ENCODE data around the gene DENND1A. TPM values are rescaled to one million over a fixed set of nuclear protein-coding genes. Genes with fewer than 3 reads are reported as not detected.

Gene DENND1A
- total RNA-seq, 1 donor from 2014 or later = 11.3 TPM

DNA sequence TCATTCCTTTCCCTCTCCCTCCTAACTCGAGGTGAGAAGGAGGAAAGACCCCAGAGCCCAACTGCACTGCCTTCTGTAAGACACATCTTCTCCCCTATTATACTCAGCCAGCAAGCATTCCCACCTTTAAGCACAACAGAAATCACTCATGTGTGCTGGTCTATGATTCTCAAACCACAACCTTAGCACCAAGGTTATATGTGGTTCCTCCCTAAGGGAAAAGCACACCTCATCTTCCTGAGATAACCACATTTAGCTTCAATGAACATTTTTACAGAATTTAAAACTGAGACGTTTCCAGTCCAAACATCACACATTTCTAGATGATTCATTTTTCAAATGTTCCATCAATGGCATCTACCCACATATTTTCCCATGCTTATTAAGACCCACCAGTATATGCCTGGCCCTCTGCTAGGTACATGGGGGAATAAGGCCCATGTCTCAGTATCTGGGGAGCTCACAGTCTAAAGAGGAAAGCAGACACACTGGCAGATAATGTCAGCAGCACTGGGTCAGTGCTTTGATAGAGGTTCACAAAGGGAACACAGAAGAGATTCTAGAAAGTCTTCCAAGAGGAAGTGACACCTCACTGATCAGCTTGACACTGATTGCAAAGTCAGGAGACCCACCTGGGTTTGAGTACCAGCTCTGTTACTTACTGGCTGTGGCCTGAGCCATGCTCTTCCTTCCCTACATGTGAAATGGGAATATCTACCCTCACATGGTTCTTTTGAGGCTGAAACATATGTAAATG lies 245.4 kb downstream of the DENND1A start:
- DNase-seq = no peak

DNA sequence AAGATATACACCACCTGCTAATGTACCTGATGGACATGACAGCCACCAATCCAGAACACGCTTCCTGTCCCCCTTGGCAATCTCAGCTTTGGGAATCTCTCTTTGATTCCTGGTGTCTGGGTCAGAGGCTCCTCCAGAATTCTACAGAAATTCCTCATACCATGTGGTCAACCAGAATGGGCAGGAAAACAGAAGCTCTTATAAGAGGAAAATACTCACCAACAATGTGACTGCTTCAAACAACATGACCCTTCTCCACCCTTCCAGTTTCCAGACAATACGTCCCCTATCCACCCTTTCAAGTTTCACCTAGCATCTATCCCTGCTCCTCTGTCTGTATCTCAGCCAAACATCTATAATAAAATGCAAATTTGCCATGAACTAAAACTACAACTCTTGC lies 247.2 kb downstream of the DENND1A start:
- DNase-seq = no peak

DNA sequence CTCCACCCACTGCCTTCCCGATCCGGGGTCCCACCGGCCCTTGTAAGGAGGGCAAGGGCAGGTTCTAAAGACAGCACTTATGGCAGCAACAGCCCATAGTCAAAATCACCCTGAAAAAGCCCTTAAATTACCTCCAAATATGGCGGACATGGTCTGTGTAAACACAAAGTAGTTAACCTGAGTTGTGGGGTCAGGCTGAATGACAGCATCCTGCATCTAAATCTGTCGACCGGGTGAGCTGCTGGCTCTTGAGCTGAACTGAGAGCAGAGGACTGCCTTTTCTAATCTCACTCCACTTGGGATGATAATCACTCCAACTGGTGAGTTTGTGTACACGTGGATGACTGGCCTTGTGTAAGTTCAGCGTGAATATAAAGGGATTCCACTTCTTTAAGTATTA lies 249.6 kb downstream of the DENND1A start:
- DNase-seq = no peak

DNA sequence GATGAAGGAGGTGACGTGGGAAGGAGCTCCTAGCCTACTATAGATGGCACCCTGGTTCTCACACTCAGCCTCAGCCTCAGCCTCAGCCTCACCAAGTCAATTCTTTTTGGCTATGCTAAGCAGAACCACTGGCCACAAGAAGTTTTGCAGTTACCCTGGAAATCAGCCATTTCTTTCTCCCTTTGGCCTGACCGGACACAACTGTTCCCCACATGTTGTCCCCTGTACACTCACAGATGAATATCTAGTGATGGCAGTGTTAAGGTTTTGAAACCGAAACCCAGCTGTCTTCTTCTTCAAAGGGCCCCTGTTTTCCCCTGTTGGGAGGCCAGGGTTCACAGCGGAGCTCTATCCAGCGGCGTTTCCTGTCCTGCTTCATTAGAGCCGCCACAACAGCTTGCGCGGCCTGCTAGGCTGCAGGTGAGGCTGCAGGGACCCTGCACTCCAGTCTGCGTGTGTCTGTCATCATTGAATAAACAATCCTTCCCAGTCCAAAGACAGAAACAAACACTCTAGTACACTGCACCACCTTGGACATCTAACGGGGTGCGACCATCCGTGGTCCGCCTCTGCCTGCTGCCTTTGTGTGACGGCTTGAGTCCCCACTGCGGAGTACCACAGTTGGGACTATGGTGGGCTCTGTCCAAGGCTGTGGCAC lies 250.5 kb downstream of the DENND1A start:
- no peak for DNase-seq

DNA sequence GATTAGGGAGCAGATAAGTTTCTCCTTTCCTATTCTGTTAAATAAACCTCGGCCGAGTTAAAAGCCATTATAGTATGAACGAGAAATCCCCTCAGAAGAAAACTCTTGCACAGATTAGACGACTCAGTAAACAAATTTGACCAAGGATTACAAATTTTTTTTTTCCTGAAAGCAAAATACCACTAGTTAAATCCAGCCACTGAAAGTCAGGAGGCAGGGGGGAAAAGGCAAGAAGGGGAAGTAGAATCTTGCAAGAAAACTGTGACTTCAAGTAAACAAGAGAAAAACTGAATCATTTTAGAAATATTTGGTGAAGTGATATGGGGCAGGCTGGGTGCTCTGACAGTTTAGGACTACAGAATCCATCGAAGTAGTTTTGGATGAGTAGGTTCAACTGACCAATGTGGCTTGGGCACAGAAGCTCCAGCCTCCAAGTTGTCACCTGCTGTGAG lies 251.0 kb downstream of the DENND1A start:
- DNase-seq = no peak

DNA sequence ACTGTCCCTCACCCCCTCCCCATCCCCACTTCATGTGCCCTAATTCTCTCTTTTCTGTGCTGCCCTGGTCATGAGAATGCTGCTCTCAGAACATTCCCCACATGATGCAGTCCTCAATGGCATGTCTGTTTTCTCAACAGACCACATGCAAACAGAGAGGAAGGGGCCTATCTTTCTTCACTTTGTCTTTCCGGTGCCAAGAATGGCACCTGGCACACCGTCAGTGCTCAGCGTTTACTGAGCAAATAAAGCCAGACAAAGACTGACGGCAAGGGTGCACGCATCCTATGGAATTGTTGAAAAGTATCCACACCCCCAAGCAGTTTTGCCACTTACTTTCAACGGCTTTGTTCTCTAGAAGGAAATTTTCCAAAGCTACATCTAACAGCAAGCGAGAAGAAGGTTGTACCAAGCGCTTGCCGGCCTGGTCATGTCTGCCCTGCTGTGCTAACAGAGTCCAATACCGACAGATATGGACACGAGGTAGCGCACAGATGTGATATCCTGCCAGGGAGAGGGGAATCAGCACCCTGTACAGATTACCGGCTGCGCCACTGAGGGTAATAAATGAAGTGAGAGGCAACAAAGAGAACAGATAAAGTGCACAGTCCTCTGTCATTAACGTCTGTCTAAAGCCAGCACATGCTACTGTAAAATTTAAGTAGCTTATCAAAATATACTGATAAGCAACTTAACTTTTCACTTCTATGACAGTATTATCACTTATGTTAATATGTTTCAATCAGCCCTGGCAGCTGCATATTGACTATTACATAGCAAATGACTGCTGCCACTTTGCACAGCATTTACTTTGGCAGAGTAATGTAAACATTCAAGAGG lies 251.7 kb downstream of the DENND1A start:
- no peak for DNase-seq

DNA sequence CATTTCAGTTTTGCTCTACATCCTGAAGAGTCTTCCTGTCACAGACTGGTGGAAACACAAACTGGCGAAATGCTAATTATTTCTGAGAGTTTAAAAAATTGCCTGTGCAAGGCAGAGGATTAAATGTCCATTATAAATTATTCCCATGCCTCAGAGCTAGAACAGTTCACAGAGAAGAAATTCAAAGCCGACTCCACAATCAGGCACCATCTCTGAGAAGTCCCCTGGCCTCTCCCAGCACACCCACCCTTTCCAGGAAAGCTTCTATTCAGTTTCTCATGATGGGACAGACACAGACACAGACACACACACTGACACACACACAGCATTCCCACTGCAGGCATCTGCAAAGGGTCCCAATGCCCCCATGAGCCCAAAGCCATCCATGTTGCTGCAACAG lies 253.1 kb downstream of the DENND1A start:
- no peak for DNase-seq

DNA sequence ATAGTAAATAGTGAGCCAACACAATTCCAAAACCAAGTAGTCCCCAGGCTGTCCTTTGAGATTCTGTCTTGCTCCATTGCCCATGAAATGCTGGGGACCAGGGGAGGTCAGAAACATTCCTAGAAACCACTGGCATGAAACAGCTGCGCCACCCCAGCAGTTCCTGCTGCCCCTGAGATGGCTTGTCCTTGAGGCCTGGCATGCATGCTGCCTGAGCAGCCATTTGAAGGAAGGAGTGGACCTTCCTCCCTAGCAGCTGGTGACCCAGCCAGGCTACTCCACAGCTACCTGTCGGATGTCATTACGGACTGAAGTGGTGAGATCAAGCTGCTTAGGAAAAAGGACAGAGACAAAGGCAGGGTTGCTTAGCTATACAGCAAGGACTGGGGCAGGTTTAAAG lies 260.6 kb downstream of the DENND1A start:
- no peak for DNase-seq

DNA sequence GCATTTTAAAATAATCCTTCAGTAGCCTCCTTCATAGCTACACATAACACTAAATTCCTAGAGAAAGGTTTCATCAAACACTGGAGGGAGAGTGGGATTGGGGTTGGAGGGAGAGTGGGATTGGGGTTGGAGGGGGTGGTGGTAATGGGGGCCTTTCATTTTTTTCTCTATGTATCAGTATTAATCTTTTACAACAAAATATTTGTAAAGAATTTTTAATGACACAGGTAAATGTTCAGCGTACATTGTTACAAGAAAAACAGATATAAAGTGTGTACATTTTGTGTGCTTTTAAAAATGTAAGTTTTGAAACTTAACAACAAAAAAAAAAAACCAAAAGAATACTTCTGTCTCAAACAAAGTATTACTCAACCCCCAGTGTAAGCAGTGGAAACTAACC lies 266.4 kb downstream of the DENND1A start:
- no peak for DNase-seq

DNA sequence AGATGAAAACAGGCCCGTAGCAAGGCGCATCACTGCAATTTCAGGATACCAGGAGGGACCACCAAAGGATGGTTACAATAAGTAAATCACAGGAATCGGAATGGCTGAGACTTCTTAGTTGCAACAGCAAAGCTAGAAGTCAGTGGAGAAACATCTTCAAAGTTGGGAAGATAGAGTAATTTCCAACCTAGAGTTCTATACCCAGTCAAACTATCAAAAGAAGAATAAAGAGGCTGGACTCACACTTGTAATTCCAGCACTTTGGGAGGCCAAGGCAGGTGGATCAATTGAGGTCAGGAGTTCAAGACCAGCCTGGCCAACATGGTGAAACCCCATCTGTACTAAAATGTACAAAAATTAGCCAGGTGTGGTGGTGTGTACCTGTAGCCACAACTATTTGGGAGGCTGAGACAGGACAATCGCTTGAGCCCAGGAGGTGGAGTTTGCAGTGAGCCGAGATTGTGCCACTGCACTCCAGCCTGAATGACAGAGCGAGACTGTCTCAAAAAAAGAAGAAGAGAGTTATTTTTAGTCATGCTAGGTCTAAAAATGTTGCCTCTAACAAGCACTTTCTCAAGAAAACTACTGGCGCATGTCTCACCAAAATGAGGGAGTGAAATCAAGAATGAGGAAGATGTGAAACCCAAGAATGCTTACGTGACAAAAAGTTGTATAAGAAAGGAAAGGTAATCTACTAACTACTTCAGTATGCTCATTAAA lies 267.7 kb downstream of the DENND1A start:
- no peak for DNase-seq

DNA sequence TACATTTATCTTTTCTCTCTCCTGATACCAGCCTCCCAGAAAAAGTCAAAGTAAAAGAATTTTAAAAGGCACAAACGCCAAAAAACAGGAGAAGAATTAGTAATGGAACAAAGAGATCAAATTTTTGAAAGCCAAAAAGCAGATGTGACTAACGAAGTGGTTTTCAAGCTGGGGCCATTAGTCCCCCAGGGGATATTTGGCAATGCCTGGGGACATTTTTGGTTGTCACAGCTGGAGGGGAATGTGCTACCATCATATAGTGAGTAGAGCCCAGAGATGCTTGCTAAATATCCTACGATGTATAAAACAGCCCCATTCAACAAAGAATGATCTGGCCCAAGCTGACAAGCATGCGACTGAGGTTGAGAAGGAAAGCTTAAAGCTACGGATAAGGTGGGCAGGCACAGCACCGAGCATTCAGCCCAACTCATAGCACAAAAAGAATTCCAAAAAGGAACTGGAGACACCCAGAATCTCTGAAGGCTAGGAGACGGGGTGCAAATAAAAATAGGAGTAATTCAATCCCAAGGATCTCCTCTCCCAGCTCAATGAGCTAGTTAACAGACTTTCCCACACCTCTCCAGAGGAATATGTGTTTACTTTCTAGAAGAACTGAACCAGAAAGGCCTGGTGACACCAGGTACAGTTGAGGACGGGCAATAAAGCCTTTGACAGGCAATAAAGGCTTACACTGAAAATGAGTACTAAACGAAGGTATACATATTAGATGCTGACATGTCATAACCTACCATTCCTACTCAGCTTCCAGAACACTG lies 269.0 kb downstream of the DENND1A start:
- DNase-seq = no peak

DNA sequence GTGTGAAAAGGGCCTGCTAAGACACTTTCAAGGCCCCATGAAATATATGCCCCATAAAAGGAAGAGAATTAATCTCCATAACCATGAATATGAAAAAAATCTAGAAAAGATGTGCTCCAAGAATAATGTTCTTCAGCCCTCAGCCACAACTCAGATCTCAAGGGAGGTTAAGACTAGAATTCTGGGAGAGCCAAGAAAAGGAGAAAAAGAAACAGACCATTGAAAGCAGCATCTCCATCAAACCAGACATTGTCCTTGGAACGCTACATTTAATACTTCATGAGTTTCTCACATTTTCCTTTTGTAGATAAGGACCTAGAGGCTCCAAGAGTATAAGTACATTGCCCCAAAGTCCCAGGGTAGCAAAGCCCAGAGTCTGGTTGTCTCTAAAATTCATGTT lies 270.6 kb downstream of the DENND1A start:
- no peak for DNase-seq

DNA sequence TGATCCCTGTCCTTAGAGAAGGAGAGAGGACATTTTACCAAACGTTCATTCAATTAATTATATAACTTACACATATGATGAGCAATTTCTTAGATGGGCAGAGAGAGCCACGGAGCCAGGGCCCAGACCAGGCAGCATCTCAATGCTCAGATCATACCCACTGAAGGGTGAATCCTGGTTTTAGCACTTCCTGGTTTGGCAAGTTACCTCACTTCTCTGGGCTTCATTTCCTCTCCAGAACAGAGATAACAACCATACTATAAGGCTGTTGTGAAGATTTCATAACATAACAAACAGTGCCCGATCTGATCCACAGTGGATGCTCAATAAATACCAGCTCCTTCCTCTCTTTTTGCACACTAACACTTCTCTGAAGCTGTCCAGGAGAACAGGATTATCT lies 271.1 kb downstream of the DENND1A start:
- no peak for DNase-seq

DNA sequence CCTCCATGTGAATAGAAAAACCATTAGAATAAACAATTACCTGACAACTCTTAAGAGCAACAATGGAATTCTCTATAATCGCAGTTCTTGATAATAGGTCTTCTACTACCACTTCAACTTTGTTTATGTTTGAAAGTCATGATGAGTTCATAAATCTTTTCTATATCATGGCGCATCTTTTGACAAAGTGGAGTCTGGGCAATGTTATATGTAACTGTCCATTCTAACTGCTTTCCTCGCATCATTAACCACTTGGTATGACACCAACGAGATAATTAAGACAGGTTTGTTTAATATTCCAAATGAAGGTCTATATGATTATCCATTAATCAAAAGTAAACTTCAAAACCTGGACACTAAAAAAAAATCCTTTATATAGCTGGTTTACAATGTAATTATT lies 272.0 kb downstream of the DENND1A start:
- DNase-seq = no peak

DNA sequence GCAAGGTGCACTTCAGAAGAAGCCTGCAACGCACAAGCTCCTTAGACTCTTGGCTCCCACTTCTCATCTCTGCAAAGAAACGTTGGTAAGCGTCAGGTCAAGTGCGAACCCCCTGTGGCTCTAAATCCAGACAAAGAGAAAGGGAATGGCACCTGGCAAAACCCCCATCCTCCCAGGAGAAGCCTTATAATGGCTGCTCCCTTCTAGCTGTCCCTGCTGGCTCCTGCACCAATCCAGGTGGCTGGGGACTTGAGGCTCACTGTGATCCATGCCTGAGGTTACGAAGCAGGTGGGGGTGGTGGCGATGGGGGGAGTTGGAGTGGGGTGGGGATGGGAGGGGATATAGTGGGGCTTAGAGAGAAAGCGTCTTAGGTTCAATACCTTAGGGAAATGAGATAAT lies 272.8 kb downstream of the DENND1A start:
- DNase-seq = no peak

DNA sequence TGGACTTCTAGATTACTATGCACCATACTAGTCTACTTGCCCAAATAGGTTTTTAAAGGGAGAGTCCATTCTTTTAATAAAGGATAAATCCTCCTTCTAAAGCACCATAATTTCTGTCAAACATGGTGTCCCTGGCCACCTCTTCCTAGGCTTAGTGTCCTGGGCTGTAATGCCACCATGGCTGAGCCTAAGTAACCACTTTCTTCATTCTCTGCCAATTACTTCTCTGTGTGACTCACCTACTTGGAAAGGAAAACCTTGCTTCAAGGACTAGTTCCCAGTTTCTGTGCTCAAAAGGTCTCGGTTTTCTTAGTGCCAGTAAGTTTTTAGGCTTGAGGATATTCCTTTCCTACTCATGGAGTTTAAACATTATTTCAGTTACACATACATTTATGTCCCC lies 273.4 kb downstream of the DENND1A start:
- DNase-seq = no peak

DNA sequence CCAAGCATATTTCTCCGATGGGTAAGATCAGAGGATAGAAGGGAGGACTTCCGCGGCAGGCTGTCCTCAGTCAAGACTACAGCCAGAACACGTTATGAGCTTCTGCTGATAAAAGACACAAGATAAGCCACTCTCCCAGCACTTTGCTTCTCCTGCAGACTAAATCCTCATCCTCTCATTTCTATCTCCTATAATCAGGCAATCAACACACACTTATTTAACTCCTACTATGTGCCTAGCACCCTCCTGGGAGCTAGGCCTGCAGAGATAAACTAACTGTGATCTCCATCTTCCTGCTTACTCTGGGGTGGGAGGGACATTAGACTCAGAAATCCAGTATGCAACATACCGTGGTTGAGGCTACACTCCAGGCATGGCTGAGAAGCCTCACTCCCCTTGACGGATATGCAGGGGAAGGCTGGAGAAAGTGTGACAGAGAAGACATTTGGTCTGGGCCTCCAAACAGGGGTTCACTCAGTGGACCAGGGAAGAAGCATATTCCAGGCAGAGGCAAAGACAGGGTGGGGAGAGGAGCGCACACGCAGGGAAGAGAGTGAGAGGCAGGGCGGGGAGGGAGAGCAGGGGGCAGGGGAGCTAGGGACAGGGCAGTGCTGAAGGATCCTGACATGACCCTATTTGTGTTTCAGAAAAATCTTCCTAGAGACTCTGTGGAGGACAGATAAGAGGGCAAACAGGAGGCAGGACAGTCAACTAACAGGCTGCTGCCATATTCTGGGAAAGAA lies 274.1 kb downstream of the DENND1A start:
- no peak for DNase-seq

DNA sequence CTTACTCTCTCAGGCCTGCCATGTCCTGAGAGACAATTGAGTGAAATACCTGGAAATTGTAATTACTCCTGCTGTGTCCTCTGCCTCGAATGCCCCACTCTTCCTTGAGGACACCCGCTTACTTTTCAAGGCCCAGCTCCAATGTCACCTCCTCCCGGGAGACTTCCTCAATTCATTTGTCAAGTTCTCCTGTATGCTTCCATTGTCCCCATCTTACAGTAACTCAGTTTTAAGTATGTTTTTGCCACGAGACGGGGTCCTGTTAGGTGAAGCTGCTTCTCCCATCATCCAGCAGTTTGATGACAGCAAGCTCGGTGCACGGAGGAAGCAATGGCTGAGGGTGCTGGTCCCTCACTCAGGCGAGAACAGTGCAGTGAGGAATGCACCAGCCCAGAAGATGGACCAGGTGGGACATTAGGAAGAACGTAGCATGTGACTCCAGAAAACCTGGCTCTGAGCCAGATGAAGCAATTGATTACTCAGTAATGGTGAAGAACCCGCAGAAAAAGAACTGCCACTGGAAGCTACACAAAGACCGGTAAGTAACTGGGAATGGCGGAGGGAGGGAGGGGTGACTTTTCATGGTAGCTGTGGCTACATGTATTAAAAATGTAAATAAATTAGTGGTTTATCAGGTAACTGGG lies 274.8 kb downstream of the DENND1A start:
- DNase-seq = no peak

DNA sequence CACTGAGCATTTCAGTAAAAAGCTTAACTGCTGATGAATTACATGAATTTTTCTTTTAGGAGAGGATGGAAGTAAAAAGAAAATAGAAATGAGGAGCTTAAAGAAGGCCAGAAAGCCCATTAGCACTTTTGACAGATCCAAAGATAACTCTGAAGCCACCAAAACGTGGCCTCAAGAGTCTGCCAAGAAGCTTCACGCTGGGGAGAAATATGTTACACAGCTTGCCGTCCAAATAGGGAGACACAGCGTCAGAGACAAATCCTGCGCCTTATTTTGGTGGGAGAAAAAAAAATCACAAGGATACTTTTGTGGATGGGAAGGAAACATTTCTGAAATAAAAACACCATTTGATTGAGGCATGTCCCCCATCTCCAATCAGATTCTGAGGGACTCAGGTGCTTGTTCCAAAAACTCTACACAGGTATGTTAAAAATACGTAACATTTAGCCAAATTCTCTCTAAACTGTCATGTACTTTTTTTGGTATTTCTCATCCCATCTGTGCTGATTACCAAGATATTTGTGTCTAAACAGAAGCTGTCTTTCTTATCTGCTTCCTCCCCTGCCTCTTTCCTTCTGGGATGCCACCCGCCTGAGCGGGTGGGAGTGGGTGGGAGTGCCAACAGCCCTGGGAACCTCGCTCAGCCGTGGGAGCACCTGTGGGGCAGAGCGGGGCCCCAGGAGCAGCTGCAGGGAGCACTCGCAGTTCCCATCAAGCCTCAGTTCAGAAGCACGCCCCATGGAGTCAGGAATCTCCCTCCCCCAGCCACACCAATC lies 275.5 kb downstream of the DENND1A start:
- no peak for DNase-seq

DNA sequence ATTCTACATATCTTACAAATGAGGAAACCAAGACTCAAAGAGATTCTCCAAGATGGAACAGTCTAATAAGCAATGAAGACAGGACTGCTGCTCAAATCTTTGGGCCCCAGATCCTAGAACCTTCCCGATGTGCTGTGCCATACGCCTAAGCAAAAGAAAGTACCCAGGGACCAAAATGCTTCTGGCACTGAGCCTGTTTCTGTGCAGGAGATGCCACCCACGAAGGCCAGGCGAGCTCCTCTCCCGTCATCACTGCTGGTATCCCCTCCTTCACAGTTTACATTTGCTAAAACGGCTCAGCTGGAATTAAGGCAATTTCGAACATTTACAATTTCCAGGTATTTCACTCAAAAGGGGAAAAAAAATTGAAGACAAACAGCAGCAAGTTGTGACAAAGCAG lies 277.5 kb downstream of the DENND1A start:
- DNase-seq = no peak

All from skin of body (tissue), 2 donors.